Retina (tissue), 1 donor: ENCODE results near the gene TMEM131L.
A peak's percentile ranks its signal among the peaks of the same experiment; 100 is the strongest.

Source experiments
- DNase-seq: peaks from one replicate; pipeline ENCODE4 v3.0.0-alpha.2; 2016

Gene TMEM131L

DNA sequence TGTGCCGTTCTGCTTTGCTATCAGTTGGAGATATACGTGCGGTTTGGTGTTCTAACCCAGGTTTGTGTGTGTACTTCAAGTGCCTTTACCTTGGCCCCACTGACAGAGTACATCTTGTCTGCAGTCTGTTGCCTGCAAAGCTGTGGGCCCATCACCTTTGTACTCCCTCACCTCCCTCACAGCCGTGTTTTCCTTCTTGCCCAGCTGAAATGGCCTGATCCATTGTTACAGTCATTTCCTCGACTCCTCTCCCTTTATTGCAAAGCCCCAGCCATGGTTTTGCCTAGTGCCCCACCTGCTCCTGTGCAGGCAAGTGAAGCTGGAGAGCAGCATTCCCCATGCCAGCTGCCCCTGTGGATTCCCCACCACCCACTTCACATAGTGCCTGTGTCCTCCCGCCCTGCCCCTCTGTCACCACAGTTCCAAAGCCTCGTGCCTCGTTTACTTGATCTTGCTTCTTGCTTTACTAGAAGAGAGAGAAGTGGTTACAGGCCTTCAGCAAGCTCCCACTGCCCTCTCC lies 162.7 kb downstream of the TMEM131L start:
- no peak for DNase-seq

DNA sequence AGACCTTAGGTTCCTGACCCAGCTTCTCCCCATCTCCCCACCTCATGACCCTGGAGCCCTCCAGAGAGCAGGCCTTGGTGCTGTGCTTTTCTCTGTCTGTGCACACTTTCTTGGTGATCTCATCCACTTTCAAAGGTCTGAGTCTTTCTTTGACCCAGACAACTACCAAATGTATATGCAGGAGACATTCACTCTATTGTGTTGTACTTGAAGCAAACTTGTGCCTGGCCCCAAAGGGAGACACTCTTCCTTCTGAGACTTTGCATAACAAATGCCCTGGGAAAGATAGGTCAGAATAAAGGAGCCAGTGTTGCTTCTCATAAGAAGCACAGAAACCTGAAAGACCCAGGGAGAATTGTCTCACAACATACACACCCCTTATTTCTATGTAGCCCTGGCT lies 163.6 kb downstream of the TMEM131L start:
- no peak for DNase-seq

DNA sequence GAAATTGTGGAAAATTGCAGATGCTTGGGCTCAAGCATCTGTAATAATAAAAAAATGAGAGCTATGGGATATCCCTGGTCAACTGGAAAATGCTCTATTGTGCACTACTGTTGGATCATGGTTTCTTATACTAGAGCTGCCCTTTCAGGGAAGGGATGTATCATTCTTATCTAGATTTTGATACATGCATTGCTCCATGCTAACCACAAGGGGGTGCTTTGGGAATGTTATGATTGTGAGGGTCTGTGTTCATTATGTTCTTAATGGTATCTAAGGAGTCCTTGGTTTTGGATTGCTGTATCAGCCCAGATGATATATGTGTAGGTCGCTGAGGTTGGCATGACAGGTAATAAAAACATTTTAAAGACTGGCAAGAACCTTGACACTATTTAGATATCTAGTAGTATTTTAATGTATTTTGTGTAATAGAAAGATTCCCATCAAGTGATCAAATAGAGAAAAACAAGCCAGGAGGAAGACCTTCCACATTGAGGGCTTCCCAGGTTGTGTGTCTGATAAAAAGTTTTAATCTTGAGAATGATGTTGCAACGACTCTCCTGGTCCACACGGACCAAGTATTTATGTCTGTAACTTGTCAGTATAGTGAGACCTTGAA lies 168.7 kb downstream of the TMEM131L start:
- peak; percentile 14 for DNase-seq

DNA sequence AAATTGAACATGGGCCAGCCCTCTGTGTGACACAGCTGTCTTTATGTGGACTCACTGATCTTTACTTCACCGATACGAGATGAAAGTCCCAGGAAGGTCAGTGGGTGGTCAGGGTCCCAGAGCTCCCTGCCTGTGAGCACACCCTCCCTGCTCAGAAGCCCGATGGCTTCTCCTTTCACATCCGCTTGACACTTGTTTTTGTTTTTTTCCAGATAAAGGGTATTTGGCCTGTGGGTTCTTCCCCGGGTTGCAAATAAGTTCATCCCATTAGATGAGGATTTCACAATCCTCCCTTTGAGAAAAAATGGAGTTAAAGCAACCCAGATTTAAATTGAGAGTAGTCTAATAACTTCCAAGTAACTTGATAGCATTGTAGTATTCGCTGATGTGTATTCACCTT lies 169.7 kb downstream of the TMEM131L start:
- DNase-seq, result no peak

DNA sequence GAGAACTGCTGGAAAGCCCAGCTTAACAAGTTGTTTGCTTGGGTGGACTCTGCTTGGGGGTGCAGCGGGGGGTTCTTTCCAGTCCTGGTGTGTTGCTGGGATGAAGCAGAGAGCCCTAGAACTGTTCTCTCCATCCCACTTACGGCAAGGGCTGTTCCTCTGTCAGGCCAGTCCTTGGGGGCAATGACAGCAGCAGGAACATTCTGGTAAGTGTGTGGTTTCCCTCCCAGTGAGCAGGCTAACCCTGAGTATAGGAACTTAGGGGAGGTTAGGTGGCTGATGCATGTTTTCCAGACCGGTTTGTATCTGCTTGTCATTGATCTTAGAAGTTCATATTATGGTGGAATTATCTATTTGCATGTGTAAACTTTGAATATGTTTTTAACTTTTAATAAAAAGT lies 171.0 kb downstream of the TMEM131L start:
- DNase-seq, result no peak

DNA sequence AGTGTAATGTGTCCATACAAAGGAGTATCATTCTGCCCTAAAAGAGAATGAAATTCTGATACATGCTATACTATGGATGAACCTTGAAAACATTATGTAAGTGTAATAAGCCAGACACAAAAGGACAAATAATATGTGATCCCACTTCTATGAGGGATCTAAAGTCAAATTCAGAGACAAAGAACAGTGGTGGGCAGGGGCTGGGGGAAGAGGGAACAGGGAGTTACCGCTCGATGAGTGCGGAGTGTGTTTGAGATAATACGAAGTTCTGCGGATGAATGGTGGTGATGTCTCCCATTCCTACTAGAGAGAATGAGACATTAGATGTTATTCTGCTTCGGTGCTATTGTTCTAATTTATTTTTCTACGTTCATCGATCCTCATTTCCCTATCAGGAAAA lies 171.9 kb downstream of the TMEM131L start:
- no peak for DNase-seq

DNA sequence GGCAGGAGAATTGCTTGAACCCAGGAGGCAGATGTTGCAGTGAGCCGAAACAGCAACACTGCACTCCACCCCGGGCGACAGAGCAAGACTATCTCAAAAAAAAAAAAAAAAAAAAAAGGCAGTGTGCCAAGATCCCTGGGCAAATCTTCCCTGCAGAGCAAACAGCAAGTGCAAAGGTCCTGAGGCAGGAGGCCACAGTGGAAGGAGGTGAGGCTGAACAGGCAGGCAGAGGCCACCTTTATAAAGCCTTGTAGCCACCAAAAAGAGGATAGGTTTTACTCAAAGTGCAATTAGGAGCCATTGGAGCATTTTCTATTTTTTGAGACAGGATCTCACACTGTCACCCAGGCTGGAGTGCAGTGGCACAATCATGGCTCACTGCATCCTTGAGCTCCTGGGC lies 172.8 kb downstream of the TMEM131L start:
- no peak for DNase-seq

DNA sequence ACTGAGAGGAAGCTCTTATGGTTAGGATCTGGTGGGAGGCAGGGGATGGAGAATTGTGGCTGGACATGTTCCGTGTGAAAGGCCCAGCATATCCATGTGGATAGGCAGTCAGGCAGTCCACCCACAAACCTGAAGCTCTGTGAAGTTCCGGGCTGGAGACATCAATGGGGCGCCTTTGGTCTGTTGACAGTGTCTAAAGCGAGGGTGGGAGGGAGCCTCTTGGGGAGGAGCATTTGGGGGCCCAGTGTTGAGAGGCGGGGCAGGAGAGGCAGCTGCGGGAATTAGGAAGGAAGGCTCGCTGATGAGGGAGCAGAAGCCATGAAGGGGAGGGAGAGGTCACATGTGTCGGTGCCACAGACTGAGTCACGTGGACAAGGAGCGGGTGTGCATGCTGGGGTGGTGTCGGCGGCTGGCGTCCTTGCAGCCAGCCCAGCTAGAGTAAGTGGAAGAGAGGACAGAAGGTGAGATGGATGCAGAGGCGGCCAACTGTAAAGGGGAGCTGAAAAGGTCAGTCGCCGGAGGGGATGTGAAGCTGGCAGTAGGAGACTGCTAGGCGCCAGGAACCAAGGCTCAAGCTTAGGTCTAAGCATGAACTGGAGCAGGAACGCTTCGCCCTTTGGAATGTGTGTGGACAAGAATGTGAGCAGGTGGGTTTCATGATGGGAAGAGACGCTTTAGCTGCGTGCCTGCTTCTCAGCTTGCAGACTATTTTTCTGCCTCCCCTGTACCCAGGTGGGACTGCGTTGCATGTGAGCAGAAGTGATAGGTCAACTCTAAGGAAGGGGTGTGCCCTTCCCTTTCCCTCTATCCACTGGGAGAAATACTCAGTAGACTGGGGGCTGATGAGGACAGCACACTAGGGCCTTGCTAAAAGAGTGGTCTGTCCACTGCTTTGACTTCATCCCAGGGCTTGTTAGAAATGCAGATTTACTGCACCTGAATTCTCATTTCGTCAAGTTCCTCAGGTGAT lies 174.0 kb downstream of the TMEM131L start:
- peak; percentile 47 for DNase-seq

DNA sequence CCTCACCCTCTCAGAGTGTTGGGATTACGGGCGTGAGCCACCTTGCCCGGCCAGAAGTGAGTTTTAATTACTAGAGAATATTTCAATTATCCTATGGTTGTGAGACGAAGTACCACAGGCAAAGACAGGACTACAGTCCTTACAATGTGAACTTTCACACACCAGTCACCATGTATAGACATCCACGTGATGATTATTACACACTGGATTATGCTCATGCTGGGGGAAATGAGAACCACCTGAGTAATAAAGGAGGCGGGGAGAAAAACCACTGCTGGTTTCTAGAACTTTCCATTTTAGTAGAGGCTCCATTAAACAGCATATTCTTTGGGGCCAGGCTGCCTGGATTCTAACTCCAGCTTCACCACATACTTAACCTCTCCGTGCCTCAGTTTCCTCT lies 175.4 kb downstream of the TMEM131L start:
- DNase-seq, result no peak

DNA sequence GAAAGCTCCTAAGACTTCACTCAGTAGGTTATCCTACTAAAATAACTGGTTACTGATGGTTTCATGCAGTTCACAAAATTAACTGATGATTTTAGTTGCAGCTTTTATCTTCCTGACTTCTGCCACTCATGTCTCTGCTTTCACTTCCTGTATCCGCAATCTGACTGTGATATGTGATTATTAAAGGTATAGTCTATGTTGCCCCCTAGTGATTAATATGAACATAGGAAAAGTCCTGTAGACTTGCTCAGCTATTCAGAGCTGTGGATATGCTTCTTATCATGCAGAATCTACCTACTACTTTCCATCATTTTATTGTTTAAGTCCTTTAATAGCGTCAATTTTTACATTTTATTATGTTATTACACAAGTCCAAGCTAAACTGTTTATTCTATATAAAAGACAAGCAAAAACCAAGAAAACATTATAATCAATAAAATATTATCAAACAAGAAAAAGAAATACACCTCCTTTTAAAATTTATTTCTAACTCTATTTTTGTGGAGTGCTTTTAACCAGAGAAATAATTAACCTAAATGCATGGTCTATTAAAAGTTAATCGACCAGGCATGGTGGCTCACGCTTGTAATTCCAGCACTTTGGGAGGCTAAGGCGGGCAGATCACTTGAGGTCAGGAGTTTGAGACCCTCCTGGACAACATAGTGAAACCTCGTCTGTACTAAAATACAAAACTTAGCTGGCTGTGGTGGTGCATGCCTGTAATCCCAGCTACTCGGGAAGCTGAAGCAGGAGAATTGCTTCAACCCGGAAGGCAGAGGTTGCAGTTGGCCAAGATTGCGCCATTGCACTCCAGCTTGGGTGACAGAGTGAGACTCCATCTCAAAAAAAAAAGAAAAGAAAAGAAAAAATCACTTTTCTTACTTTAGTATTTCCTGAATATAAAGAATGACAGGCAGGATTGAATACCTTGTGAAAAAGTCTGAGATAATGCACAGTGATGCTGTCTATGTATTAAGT lies 177.5 kb downstream of the TMEM131L start:
- DNase-seq, result peak; percentile 20

DNA sequence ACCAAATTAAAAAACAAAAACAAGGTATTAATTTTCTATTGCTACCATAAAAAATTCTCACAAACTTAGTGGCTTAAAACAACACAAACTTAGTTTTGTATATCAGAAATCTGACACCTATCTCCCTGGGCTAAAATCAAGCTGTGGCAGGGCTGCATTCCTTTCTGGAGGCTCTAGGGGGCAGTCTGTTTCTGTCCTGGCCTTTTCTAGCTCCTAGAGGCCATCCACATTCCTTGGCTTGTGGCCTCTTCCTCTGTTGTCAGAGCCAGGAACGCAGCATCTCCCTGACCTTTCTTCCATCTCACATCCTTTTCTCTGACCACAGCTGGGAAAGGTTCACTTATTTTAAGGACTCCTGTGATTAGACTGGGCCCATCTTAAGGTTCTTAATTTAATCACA lies 179.0 kb downstream of the TMEM131L start:
- DNase-seq, result no peak

DNA sequence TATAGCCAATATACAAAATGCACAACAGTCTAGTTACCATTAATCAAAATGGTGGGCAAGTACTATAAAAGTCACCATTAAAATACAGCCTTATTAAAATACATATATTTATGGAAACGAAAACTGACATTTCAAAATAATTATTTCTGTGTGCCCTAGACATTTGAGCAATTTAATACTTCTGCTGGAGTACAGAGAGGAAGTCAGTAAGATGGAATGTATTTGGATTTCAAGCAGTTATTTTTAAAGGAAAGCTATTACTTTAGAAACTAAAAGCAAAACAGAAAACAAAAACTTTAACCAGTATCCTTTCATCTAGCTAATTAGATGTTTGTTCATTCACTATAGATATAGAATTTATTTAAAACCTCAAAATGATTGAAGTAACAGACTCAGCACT lies 180.1 kb downstream of the TMEM131L start:
- DNase-seq, result no peak

DNA sequence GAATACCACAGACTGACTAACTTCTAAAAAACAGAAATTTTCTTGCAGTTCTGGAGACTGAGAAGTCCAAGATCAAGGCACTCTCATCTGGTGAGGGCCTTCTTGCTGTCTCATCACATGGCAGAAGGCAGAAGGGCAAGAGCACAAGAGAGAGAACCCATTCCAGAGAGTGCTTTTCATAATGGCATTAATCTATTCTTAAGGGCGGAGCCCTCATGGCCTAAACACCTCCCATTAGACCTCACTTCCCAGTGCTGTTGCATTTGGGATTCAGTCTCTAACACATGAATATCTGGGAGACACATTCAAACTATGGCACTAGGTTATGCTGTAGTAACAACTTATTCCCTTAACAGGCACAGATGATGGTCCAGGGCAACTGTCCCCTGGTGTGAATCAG lies 180.8 kb downstream of the TMEM131L start:
- no peak for DNase-seq

DNA sequence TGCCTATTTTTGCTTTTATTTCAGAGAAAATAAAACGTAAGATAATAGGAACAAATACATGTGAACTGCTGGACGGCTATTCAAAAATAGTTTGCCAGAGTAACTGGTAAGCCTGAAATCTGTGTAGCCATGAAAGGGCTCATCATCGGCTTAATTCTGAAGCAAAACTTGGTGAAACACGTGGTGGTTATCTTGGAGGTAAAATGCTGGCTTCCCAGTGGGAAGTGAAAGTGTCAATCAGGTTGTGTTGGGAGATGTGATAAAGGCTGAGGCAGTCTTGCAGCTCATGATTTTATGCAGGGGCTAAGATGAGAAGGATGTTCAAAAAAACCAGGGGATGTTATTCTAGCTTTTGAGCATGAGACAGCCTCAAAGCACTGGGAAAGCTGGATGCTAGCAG lies 181.8 kb downstream of the TMEM131L start:
- no peak for DNase-seq

DNA sequence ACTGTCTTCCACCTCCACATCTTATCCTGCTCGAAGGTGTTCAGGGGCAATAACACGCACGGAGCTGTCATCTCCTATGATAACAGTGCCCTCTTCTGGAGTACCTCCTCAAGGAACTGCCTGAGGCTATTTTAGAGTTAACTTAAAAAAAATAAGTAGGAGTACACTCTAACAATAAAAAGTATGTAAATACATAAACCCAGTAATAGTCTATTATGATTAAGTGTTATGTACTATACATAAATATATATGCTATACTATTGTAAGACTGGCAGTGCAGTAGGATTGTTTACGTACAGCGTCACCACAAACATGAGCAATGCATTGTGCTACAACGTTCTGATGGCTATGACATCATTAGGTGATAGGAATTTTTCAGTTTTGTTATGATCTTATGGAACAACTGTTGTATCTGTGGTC lies 183.4 kb downstream of the TMEM131L start:
- no peak for DNase-seq

DNA sequence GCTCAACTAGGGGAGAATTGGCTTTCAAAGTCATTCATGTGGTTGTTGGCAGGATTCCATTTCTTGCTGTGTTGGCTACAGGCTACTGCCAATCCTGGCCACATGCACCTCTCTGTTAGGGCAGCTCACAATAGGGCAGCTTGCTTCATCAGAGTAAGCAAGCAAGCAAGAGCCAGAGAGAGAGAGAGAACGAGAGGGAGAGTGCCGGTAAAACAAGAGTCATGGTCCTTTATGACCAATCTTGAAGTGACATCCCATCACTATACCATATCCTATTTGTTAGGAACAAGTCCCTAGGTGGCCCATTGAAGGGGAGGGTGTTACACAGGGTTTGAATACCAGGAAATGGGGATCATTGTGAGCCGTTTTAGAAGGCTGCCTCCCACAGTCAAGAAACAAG lies 185.0 kb downstream of the TMEM131L start:
- no peak for DNase-seq

DNA sequence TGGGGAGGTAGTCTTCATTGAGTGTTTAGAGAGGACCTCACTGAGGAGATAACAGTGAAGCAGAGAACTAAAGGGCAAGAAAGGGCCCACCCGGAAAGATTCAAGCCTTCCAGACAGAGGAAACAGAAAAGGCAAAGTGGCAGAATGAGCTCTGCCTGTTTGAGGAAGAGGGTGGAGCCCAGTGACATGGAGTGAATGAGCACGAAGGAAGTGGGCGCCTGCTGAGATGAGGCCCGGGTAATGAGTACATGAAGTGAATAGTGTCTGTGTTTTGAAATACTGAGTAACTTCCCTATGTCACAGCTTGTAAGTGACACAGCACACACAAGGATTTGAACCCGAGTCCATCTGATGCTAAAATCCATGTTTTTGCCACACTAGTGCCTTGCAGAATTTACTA lies 185.4 kb downstream of the TMEM131L start:
- DNase-seq, result no peak

DNA sequence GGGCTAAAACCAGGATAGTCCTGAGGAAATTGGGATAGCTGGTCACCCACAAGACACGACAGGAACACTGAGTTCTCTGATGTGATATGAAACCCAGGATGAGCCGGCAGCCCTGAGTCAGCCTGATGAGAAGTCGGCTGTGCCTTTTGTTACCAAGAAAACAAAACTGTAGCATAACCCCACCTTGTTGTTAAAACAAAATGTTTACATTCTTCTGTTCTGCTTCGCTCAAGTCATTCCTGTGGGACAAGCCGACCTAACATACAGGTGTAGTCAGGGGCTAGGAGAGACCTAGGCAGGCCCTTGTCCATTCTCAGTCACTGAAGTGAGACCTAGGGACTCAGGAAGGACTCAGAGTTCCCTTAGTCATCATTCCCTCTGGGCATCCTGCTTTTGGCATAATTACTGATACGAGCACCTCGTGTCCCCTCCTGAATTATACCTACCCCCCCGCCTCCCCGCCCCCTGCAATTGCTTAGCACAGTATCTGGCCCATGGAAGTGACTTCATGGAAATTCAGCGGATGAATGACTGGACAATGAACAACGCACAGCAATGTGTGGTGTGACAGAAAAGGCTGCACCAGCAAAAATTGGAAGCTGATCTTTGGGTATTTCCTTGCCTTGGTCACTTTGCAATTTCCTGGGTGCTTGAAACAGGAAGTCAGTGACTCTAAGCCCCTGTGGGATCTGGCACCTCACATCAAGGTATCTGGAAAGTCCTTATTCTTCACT lies 186.1 kb downstream of the TMEM131L start:
- no peak for DNase-seq

DNA sequence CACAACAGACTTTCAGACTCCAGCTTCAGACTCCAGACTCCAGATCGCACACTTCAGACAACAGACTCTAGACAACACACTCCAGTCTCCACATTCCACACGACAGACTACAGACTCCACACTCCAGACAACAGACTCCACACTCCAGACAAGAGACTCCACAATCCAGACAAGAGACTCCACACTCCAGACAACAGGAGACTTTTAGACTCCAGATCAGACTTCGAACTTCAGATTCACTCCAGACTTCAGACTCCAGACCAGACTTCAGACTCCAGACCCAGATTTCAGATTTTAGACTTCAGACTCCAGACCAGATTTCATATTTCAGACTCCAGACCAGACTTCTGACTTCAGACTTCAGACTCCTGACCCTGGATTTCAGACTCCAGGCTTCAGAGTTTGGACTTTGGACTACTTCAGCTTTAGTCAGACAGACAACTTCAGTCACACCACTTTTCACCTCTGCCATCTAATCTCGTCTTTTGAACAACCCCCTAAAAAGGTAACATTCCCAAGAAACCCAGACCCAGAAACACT lies 188.9 kb downstream of the TMEM131L start:
- no peak for DNase-seq

DNA sequence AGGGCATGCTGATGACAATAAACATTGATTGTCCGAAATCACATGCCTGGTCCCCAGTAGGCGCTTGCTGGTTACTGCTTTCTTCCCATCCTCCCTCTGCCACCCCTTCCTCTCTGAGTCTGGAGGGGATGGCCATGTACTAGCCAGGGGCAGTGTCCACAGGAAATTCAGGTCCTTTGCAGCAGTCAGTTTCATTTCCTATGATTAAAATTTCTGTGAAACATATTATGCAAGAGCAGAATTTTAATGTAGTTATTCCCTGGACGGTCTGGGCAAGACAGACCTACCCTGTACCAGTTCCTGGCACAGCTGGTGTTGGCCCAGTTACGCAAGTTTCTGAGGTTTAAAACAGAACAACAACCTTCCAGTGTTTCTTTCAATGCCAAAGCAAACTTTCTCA lies 189.8 kb downstream of the TMEM131L start:
- no peak for DNase-seq

DNA sequence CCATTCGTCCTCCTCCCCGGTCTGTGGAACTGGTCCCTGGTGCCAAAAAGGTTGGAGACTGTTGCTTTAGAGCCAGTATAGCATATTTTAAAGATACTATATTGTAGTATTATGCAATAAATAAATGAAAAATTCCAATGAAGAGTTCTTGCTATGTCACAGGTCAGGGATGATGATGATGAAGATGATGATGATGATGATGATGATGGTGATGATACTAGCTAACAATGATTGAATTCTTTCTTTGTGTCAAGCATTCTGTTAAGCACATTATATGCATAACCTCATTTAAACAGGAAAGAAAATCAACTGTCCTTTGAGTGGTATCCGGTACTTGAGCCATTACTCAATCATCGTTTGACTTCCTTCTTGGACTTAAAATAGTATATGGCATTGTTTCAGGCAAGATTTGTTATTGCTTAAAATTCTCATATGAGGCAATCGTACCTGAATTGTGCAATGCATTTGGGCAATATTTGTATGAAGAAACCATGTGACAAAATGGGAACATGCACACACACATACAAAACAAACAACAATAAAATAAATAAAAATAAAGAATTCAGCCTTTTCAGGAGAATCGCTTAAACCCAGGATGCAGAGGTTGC lies 195.2 kb downstream of the TMEM131L start:
- DNase-seq, result no peak
